HG03442 (cell line): Measurements from ENCODE around the gene FATE1.

Source experiments
- ATAC-seq: cut with Tn5 transposase; IDR thresholded peaks from one replicate; pipeline ENCODE4 v1.9.1; 2021; ENCODE audit warnings: mild to moderate bottlenecking, moderate library complexity; ENCODE audit not compliant: unreplicated experiment

FATE1 gene

DNA sequence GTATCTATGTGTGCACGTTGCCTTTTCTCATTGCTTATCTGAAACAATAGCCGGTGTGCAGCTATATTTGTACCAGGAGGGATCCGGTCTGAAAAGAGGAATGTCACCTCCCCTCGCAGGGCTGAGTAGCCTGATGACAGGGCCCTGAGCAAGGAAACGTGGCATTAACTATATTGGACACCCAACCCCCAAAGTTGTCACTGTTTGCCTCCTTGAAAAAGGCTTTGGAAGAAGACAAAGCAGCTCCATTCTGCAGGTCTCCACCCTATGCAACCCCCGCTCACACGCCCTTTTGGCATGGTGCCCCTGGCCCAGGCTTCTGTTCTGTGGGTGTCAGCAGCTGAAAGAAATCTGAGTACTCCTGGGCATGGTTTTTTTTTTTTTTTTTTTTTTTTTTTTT, 12.3 kb upstream of the FATE1 start:
- ATAC-seq: no peak

DNA sequence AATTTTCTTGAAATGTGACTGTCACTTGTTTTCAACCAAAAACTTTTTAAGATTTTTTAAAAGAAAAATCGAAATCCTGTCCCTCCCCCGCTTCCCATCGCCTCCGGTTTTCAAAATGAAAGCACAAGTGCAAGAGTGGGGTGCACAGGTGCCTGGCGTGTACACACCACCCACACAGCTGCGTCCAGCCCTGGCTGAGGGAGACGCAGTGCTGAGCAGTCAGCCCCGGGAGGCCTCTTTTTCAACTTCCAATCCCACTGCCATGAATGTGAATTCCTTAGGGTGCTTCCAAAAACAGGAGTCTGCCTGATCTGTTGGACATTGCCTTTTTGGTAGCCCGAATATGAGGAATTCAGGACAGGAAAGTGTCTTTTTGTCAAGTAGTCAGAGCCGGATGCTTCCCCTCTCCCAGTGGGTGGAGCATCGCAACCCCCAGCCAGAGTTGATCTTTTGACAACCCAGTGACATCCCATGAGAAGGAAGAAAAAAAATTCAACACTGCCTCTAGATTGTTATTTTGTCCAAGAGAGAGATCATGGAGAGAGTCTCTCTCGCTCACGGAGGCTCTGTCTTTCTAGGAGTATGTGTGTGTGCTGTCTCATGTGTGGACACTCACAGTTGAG, 11.7 kb upstream of the FATE1 start:
- ATAC-seq: no peak

DNA sequence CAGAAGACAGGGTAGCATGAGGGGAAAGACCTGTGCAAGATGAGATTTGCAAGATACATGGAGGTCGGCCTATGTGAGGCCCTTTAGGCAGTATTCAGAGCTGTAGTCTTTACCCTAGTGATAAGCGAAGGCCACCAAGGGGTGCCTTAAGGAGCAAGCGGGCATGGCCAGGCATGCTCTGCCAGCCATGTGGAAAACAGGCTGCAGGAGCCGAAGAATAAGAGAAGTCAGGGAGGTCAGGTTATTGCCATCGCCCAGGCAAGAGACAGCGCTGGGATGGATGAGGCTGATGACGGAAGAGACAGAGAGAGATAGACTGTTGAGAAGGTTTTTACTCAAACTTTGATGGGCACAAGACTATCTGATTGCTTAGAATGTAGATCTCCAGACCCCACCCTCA, 7.0 kb upstream of the FATE1 start:
- no peak for ATAC-seq

DNA sequence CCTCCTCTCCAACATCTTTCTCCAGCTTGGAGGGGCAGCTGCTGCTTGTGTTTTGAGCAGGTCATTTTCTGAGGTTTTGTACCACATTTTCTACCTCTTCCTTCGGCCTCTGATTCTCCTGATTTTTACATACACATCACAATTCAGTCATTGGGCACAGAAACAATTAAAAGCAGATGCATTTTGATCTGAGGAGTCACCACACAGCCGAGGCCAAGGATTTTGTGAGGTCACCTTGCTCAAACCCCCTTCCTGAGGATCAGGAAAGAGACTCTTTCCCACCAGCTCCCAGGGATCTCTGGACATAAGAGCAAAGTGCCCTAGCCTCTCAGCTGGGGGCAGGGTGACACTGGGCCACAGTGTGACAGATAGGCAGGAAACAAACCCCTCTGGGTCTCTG, 5.4 kb upstream of the FATE1 start:
- no peak for ATAC-seq

DNA sequence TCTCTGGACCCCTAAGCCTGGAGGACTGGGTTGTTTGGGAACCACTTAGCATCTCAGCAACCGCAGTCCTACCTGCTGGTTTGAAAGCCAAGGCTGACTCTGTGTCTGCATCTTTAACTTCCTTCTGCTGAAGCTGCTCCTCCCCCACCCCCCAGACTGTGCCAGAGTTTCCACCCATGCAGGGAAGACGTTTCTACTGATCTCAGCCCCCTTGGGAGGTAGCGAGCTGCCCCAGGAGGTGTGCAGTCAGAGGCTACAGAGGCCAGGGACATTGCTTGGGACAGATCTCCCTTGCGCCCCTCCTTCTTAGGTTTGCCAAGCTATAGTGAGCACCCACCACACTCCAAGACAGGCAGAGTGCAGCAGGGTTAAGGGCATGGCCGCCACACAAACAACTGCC, 4.7 kb upstream of the FATE1 start:
- ATAC-seq: no peak

DNA sequence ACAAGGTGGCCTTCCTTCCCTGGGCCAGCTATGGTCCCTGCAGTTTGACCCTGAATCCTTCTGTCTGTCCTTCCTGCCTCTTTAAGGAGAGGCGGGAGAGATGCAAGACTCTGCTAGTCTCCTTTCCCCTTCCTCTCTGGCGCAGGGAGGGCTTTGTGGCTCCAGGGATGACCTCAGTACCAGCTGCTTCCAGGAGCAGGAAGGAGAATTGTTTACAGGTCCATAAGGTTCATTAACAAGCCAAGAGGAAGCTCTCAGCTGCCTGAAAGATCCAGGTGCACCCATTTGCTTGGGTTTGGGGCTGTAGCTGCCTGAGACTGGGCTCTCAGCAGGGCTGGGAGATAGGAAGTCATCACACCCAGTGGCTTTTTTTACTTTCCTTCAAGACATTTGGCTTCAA, 4.0 kb upstream of the FATE1 start:
- no peak for ATAC-seq

DNA sequence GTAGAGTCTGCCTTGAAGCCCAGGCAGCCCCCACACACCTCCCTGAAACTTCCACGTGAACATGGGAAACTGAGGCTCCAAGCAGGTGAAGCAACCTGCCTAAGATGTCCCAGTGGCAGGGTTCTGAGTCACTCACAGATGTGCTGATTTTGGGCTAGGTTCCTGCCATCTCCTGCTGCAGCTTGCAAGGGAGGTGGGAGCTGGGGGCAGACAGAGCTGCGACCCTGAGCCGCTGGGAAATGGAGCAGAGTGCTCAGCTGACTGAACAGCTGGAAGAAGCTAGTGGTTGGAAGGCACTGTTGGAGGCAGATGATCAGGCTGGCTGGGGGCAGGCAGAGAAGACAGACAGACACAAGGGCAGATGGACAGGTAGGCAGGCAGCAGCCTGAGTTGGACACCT, 3.6 kb upstream of the FATE1 start:
- ATAC-seq: no peak

DNA sequence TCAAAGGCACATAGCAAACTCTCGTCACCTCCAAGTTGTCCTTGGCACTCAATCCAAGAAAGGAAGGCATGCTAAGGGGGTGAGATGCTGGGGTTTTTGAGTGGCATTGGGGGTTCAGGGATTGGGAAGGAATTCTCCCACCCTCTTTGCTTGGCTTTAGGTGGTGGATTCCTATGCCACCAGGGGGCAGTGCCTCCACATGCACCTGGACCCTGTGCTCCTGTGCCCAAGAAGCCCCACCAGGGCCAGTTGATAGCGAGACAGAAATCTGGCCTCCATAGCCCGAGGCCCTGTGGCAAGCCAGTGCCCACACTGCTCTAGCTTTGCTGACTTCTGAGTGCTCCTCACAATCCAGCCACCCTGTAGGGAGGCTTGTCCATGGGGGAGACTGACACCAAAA, 2.0 kb upstream of the FATE1 start:
- no peak for ATAC-seq

DNA sequence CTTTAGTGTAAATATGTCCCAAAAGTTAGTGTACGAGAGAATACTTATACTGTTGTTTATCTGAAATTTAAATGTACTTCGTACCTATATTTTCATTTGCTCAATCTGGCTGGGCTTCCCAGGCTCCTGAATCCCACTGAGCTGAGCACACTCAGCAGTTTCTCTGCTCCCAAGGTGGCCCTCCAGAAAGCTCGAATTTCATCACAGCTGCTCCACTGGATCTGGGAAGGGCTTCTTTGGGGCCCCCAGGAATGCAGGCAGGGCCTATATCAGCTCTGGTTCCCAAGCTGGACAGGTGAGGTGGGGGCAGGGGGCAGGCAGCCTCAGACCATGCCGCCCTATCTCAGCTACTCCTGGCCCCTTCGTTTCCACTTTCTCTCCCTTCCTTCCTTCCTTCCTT, 1.5 kb upstream of the FATE1 start:
- no peak for ATAC-seq

DNA sequence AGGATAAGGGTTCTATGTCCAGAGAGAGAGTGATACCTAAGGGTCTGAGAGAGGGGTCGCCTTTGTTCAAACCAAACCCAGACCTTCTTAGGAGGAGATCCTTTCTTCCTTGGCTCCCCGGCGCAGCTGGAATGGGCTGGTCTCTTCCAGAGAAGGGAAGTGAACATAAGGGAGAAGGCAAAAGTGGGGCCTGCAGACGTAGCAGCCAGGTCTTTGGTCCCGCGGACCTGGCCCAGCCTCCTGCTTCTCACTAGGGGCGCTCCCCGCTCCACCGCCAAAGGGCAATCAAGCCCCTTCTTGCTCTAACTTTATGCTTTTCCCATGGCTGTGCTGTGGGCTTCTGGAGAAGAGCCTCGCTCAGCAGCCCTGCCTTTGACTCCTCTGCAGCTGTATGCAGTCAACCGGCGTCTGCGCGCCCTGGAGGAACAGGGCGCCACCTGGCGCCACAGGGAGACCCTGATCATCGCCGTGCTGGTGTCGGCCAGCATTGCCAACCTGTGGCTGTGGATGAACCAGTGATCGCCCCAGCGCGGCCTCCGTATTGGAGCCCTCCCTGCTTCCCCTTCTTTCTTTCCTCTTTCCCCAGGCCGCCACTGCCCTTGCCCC, 6.5 kb downstream of the FATE1 start:
- ATAC-seq: no peak

DNA sequence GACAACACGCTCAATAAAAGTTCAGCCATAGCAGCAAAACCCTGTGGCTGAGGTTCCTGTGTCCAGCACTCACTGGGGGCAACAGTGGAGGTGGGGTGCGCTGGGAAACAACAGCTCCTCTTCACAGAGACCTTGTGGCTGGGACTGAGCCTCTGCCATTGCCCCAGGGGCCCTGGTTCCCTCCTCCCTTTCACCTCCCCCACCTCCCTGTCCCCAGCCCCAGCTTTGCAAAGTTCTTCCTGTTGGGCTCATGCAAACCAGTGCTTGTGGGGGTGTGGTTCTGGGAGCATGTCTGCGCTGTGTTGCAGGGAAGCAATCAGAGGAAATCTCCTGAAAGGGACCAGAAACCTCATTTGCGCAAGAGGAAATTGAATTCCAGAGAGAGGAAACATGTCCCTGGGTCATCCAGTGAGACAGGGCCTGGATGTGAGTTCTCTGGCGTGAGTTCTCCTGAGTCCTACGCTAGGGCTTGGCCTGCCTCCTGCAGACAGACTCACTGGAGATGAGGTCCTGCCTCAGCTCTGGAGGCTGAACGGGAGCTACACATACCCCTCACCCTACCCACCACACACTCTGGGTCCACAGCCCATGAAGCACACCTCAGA, 7.4 kb downstream of the FATE1 start:
- ATAC-seq: no peak

DNA sequence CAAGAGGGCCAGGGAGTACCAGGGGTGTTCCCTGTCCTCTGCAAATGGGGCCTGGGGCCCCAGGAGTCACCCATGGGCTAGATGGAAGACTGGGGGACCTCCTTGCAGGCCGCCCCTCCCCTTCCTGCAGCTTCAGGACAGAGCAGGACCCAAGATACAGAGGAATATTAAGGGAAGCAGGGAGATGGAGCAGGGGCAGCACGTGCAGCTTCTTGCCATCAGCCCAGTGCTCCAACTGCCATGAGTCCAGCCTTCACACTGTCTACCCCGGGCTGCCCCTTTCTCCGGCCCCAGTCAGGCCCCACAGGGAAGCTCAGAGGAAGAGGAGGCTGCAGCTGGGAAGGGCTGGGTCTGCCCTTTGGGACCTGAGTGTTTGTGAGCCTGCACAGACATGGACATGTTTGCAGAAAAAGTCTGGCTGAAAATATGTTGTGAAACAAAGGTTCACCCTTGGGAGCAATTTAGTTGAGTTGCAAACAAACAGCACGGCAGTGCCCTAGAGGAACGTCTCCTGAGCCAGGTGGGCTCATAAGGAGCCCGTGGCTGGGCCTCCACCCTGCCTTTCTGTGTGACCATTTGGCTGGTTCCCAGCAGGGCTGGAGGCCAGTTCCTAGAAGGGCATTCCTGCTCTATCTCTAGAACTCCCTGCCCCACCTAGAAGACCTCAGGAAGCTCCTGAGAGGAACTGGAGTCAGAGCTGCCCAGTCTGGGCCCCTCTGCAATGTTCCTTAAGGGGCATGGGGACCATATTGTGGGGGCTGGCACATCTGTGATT, 8.9 kb downstream of the FATE1 start:
- ATAC-seq: no peak

DNA sequence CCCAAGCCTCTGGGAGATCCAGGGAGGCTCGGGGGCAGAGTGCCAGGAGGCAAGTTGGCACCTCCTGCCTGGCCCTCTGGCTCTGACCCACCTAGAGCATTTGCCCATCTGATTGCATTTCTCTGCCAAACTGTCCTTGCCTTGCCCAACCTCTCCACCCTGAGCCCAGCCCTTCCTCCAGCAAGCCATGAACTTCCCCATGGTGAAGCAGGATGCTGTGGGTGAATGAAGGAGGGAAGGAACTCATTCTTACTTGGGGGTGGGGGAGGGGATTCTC, 9.4 kb downstream of the FATE1 start:
- ATAC-seq: no peak

DNA sequence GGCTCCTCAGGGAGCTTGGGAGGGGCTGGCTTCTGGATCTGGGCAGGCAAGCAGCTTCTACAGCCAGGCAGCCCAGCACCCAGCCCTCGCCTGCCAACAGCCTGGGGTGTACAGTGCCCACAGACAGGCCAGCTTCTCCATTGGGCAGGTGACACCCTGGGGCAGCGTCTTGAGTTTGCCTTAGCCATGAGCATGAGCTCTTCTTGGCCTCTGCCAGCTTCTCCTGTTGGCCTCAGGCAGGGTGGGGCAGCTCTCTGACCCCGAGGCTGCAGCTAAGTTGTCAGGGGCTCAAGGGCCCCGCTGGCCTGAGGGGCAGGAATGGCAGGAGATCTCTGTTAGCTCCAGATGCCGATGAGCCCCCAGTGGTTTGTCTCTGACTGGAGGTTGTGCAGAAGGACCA, 10.9 kb downstream of the FATE1 start:
- ATAC-seq: no peak

DNA sequence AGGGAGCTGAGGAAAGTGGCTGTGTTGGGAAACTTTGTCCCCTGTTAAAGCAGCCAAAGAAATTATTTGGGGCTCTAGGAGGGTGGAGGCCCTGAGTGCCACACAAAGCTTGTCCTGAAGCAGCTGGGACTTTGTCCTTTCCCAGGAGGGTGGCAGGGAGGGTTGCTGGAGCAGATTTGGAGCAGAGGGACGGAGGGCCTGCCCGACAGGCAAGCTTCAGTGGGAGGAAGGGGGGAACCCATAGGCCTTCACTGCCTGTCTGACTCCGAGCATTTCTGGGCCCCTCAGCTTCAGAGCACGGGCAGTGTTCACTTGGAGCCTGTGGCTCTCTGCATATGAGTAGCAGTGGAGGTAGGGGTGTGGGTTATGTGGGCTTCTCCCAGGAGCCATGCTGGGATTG, 11.5 kb downstream of the FATE1 start:
- no peak for ATAC-seq

DNA sequence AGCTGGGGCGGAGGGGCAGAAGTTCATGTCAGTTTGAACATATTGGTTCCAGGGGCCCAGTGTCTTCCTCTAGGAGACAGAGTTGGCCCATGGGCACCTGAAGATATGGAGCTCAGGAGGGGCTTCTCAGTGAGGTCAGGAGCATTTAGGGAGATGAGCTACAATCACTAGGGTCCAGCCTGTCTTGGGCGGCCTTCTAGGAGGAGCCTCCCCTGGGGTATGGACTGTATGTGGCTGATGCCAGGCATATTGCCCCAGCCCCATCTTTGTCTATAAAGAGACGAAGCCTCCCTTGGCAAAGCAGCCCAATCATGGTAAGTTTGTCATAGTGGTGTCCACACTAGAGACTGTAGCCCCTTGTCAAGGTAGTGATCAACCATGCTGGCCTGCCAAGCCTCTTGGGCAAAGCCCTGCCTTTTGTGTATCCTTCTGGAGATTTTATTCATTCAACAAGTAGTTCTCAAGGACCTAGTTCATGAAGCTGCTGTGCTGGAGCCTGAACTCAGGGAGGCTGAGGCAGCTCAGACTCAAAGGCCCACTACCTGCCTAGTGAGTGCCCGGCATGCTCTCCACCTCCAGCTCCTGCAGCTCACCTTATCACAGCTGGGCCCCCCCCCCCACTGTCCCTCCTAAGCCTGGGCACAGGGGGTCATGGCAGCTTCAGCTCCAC, 13.4 kb downstream of the FATE1 start:
- no peak for ATAC-seq

DNA sequence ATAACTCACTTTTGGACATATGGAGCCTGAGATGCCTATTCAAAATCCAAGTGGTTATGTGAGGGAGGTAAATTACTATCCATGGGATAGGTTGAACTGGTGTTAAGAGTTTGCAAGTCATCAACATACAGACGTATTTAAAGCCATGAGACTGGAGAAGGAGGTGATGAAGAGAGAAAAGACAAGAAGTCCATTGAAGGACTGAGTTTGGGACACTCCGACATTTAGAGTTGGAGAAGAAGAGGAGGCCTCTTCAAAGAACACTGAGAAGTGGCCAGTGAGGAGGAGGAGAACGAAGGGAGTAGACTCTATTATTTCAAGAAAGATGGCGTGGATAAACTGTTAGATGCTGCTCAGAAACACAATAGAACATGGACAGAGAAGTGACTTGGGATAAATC, 18.6 kb downstream of the FATE1 start, which contains the start of gene CNGA2:
CNGA2 (plus strand) TSS at position 301 of the 400 bp plus-strand sequence. CDS start 3,738 bp downstream, outside the sequence.
- ATAC-seq: no peak

DNA sequence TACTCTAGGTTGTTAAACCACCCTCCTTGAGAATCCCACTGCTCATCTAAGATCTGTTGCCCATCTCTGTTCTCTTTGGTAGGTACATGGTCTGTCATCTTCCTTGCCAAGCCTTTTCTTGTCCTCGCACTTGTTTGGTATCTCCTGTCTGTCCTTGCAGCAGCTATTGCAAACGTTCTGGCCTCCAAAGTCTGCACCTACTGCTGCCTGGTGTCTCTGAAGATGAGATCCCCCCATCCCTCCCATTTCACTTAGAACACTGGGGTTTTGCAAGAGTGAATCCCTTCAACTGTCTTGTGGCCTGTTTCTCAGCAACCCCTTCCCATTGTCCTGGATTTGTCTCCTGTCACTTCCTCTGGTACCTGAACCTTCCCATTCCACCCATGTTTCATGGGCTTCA, 19.4 kb downstream of the FATE1 start:
- ATAC-seq: no peak

DNA sequence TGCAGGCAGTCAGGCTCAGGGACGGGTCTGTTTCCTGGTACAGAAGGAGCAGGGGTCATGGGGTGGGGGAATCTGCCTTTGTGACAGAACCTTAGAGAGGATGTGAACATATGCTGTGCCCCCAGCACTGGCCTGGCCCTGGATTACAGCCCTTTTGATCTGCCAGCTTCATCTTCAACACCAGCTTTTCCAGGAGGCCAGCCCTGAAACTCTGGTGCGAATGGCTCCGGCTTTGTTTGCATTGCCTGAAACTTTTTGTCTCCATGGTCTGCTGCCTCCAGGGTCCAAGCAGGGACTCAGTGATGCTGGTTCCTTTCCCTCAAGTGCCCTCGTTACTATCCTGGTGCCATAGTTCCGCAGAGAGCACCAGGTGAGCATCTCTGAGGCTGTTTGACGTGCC, 20.9 kb downstream of the FATE1 start:
- no peak for ATAC-seq

DNA sequence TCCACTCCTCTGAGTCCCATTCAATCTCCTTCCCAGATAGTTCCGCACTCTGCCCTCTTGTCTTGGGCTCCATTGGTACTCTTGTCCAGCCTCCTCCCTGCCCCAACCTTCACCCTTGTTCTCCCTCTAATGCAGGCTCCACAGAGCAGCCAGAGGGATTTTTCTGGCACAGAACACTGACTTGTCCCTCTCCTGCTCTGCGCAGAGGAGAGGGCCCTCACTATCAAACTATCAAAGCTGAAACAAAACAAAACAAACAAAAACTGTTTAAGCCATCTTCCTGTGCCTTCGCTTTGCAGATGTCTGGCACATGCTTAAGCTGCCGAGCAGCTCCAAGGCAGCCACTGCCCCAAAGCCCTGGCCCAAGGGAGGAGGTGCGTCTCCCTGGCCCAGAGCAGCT, 21.7 kb downstream of the FATE1 start:
- no peak for ATAC-seq

DNA sequence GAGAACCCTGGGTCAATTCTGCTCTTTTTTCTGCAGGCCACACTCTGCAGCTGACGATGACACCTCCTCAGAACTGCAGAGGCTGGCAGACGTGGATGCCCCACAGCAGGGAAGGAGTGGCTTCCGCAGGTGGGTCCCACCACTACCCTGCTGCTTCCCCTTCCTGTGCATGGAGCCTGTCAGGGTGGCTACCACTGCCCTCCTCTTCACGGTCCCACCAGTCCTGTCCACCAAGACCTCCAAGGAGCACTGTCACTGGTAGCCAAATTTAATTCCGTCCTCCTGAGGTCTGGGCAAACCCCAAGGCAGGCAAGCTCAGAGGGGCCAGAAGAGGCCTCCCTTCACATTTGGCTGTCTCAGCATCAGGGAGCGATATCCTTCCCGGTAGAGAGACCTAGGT, 22.9 kb downstream of the FATE1 start:
- no peak for ATAC-seq

DNA sequence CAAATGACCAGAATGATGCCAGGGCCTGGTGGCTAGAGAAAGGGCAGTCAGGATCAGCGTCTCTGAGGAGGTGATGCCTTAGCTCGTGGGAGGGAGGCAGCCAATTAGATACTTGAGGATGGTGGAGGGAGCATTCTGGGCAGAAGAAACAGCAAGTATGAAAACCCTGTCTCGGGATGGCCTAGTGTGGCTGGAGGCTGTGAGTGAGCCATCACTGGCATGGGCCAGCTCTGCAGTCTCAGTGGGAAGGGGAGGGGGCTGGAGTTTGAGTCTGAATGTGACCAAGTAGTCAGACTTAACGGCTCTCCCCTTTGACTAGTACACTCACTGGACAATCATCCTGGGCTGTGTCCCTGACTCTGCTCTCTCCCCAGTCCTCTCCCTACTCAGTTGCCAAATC, 25.8 kb downstream of the FATE1 start:
- ATAC-seq: no peak
